Osteoblast (primary cell): Measurements from ENCODE around the gene IGF2. TPM values are rescaled to one million over a fixed set of nuclear protein-coding genes. Genes with fewer than 3 reads are reported as not detected.
A peak's percentile ranks its signal among the peaks of the same experiment; 100 is the strongest.
"Not testable (repeated sequence)": the region's sequence is repeated elsewhere in the genome, so short reads cannot be mapped to it uniquely, and the experiment has no call there.

Experiments
- DNase-seq: peaks from one replicate; pipeline ENCODE4 v3.0.0; 2011; ENCODE audit warnings: low spot score, mixed read lengths; ENCODE audit not compliant: insufficient read length; ENCODE audit errors: missing footprints
- H2AFZ ChIP-seq: 2 replicates; pipeline ENCODE4 v1.6.0; 2011; ENCODE audit warnings: mild to moderate bottlenecking, low read length
- H3K27ac ChIP-seq: 2 replicates; pipeline ENCODE4 v1.5.1; 2011; ENCODE audit warnings: mild to moderate bottlenecking, low read depth, low read length, moderate library complexity
- H3K27me3 ChIP-seq: 2 replicates; pipeline ENCODE4 v1.6.0; 2012; ENCODE audit warnings: mild to moderate bottlenecking, control low read depth, inconsistent platforms, low read length, moderate library complexity; ENCODE audit not compliant: insufficient read depth
- H3K36me3 ChIP-seq: 2 replicates; pipeline ENCODE4 v1.5.1; 2011; ENCODE audit warnings: mild to moderate bottlenecking, low read length, control low read depth, moderate library complexity; ENCODE audit not compliant: insufficient read depth
- H3K4me1 ChIP-seq: 2 replicates; pipeline ENCODE4 v1.5.1; 2011; ENCODE audit warnings: mild to moderate bottlenecking, low read length, control low read depth, moderate library complexity; ENCODE audit not compliant: insufficient read depth
- H3K4me2 ChIP-seq: 2 replicates; pipeline ENCODE4 v1.6.0; 2011; ENCODE audit warnings: mild to moderate bottlenecking, low read length; ENCODE audit not compliant: insufficient read depth
- H3K4me3 ChIP-seq: fragments of 200-600 bp; sonication (generic); 3 replicates; pipeline ENCODE4 v1.5.1; 2012; ENCODE audit warnings: mild to moderate bottlenecking, low read length, inconsistent platforms; ENCODE audit not compliant: insufficient read depth
- H3K79me2 ChIP-seq: 2 replicates; pipeline ENCODE4 v1.6.0; 2012; ENCODE audit warnings: mild to moderate bottlenecking, low read length, control low read depth, inconsistent platforms; ENCODE audit not compliant: insufficient read depth
- H3K9me3 ChIP-seq: 2 replicates; pipeline ENCODE4 v1.5.1; 2011; ENCODE audit warnings: low read depth, low read length, control low read depth
- H4K20me1 ChIP-seq: 2 replicates; pipeline ENCODE4 v1.6.0; 2012; ENCODE audit warnings: mild to moderate bottlenecking, low read length, control low read depth; ENCODE audit not compliant: insufficient read depth
- CTCF ChIP-seq: IDR thresholded peaks from 2 replicates; pipeline ENCODE4 v1.5.1; 2011; ENCODE audit warnings: mild to moderate bottlenecking, low read depth, low read length, moderate library complexity; ENCODE audit errors: extremely low read depth
- total RNA-seq: library from RNA; depleted of rRNA; stranded (reverse); fragments of >200 nt; gene quantifications from 2 replicates; pipeline ENCODE4 v1.2.3, GENCODE V29; 2012

IGF2 gene
- total RNA-seq, 1 donor, result 68.8 TPM

- H3K4me1 ChIP-seq, result peaks cover 13% of the 10 kb centered on the region
- H3K9me3 ChIP-seq, result no peaks in the 10 kb centered on the region
- no peaks in the 10 kb centered on the region for H3K27me3 ChIP-seq
- H4K20me1 ChIP-seq, result no peaks in the 10 kb centered on the region
- no peaks in the 10 kb centered on the region for H3K79me2 ChIP-seq
- no peaks in the 10 kb centered on the region for H3K36me3 ChIP-seq
- H3K4me3 ChIP-seq, result no peak overlapping the region
- DNase-seq, result no peak
- H3K4me2 ChIP-seq, result no peak overlapping the region
- H2AFZ ChIP-seq, result no peak overlapping the region
- no peak for TF ChIP-seq CTCF
- H3K27ac ChIP-seq, result no peak overlapping the region
Measured at GRCh38 chr11:2180347-2180746, 41.2 kb upstream of the IGF2 start.

GRCh38 chr11:2179516-2179915, 40.3 kb upstream of the IGF2 start:
- Histone ChIP-seq H2AFZ (no peak overlapping the region), H3K4me3 (no peak overlapping the region), H3K4me1 (peaks cover 15% of the 10 kb centered on the region), H3K36me3 (no peaks in the 10 kb centered on the region), H3K4me2 (no peak overlapping the region), H3K79me2 (no peaks in the 10 kb centered on the region), H3K27ac (no peak overlapping the region), H3K27me3 (no peaks in the 10 kb centered on the region), H3K9me3 (no peaks in the 10 kb centered on the region), H4K20me1 (no peaks in the 10 kb centered on the region)
- no peak for TF ChIP-seq CTCF
- DNase-seq, result no peak

GRCh38 chr11:2178906-2179494, 39.8 kb upstream of the IGF2 start:
- DNase-seq, result peak; percentile 98

GRCh38 chr11:2178055-2178773, 39.0 kb upstream of the IGF2 start:
- H3K9me3 ChIP-seq, H2AFZ ChIP-seq, H3K36me3 ChIP-seq, H4K20me1 ChIP-seq, H3K79me2 ChIP-seq, H3K4me3 ChIP-seq, DNase-seq, H3K27me3 ChIP-seq, H3K27ac ChIP-seq, H3K4me2 ChIP-seq: not testable (repeated sequence)
- H3K4me1 ChIP-seq, result peaks cover 15% of the 10 kb centered on the region

More at GRCh38 chr11:2178906-2179494, 39.8 kb upstream of the IGF2 start:
- Histone ChIP-seq H3K36me3 (no peaks in the 10 kb centered on the region), H4K20me1 (no peaks in the 10 kb centered on the region), H3K9me3 (no peaks in the 10 kb centered on the region), H3K4me3 (no peak overlapping the region), H3K4me1 (peaks cover 15% of the 10 kb centered on the region), H3K79me2 (no peaks in the 10 kb centered on the region), H3K4me2 (no peak overlapping the region), H3K27me3 (no peaks in the 10 kb centered on the region), H2AFZ (no peak overlapping the region), H3K27ac (no peak overlapping the region)
- TF ChIP-seq CTCF, result no peak
